GM19238 (cell line): ENCODE data around the gene PPP2R2C.

Experiments
- DNase-seq: peaks from one replicate; pipeline ENCODE4 v3.0.0; 2011; ENCODE audit warnings: low spot score; ENCODE audit not compliant: insufficient read length

The PPP2R2C gene

DNA sequence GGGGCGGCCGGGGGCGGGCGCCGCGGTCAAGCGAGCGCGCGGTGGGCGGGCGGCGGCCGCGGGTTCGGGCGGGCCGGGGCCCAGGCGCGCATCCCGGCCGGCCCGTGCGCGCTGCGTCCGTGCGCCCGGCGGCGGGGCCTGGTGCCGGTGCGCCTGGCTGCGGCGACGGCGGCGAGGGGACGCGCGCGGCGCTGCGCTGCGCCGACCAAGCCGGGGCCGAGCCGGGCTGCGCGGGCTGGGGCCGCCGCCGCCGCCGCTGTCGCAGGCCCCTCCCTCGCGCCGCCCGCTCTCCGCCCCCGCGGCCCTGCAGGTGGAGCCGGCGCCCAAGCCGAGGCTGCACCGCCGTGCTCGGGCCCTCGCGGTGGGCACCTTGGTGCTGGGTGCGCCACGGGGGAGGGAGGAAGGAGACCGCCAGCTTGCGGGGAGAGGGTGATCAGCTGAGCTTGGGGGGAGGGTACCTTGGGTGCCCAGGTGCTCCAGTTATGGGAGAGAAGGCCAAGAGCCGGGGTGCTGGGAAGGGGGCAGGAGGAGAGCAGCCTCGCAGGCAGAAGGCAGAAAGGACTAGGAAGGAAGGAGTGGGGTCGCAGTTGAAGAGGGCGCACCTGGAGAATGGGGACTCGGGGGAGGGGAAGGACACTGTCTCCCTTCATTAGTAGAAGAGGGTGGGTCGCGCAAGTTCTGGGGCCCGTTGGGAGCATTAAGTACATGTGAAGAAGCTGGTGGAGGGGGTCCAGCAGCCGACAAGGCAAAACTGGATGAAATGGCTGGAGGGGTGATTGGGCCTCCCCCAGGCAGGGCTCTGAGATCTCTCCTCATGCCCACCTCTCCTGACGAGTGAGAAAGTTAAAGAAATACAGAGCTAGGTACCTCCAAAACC is at the start of gene PPP2R2C:
Gene PPP2R2C, minus strand, starts transcription at position 228 of the 877 bp plus-strand sequence. CDS start 385 bp downstream, outside the sequence.
- DNase-seq, result no peak

- DNase-seq, result no peak
Measured at GRCh38 chr4:6520978-6521377, 48.6 kb upstream of the PPP2R2C start.

- no peak for DNase-seq
Measured at GRCh38 chr4:6520051-6520636, 47.7 kb upstream of the PPP2R2C start.

DNA sequence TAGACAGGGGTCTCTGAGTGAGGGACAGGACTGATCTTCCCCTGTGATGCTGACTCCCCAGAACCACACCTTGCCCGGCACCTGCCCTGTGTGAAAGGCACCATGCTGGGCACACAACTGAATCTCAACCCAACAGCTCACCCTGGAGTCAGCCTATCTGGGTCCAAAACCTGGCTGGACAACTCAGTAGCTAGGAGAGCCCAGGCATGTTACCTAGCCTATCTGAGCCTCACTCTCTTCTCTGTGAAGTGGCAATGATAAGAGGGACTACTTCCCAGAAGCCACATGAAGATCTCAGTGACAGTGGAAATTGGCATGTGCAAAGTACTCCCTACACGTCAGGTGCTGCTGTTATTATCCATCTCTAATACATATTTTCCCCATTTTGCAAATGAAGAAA is 44.8 kb upstream of the PPP2R2C start:
- no peak for DNase-seq

- DNase-seq, result no peak
Measured at GRCh38 chr4:6516762-6517161, 44.3 kb upstream of the PPP2R2C start.

GRCh38 chr4:6516281-6516680 is 43.9 kb upstream of the PPP2R2C start:
- DNase-seq, result no peak

- DNase-seq, result no peak
Measured at GRCh38 chr4:6513678-6514077, 41.3 kb upstream of the PPP2R2C start.

- DNase-seq, result no peak
Measured at GRCh38 chr4:6509587-6509986, 37.2 kb upstream of the PPP2R2C start.

- DNase-seq, result no peak
Measured at GRCh38 chr4:6507345-6507744, 34.9 kb upstream of the PPP2R2C start.

DNA sequence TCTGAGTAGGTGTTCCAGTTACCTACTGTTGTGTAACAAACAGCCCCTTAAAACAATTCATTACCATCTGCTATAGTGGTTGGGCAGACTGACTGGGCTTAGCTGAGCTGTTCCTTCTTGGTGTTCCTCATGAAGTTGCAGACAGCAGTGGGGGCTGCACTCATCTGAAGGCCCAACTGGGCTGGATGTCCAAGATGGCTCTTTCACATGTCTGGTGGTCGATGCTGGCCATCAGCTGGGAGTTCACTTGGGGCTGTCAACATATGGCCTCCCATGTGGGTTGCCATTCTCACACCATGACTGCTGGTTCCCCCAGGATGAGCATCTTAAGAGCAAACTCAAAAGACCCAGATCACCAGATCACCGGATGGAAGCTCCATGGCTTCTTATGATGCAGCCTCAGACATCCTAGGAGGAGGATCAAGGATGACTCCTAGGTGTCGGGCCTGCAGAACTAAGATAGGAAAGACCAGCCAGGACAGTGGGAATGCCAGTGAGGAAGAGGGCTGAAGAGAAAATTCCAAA is 34.3 kb upstream of the PPP2R2C start:
- no peak for DNase-seq

GRCh38 chr4:6504900-6505496 is 32.6 kb upstream of the PPP2R2C start:
- no peak for DNase-seq

DNA sequence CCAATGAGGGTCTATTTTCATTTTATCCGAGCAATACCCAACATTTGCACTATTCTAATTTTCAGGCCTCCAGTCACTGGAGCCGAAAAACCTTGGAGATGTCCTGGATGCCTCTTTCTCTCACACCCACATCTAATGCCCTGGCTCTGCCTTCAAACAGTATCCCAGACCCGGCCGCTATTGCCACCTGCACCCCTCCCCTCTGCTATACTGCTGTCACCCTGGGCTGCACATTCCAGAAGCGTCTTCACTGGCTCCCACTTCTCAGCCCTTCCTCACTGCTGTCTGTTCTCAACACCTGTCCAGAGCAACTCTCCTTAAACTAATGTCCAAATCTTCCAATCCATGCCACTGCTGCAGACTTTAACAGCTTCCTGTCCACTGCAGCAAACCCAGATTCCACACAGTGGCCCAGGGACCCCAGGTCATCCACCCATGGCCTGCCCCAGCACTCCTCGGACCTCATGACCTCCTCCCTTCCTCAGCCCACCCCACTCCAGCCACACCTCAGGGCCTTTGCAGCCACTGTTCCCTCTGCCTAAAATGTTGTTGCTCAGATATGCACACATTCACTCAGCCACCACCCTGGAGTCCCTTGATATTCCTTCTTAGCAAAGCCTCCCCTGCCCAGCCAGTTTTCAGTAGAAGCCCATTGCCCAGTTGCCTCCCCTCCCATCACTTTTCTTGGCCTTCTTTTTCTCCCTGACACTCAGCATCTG is 30.5 kb upstream of the PPP2R2C start:
- DNase-seq, result no peak

DNA sequence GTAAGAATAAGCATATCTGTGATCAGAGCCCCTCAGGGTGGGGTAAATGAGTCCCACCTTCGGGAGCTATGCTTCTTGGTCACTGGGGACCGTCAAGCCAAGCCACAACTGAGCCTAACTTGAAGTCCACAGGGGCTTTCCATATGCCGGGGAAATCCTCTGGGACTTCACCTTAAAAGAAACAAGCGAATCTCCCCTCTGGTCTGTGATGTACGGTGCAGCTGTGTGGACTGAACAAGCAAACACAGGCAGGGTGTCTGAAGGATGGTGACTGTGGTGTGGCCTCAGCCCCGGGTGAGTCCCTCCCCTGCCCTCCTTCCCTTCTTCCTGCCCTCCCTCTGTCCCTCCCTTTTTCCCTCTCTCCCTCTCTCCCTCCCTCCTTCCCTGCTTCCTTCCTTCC is 29.7 kb upstream of the PPP2R2C start:
- DNase-seq, result no peak

- DNase-seq, result no peak
Measured at GRCh38 chr4:6501171-6501570, 28.8 kb upstream of the PPP2R2C start.

DNA sequence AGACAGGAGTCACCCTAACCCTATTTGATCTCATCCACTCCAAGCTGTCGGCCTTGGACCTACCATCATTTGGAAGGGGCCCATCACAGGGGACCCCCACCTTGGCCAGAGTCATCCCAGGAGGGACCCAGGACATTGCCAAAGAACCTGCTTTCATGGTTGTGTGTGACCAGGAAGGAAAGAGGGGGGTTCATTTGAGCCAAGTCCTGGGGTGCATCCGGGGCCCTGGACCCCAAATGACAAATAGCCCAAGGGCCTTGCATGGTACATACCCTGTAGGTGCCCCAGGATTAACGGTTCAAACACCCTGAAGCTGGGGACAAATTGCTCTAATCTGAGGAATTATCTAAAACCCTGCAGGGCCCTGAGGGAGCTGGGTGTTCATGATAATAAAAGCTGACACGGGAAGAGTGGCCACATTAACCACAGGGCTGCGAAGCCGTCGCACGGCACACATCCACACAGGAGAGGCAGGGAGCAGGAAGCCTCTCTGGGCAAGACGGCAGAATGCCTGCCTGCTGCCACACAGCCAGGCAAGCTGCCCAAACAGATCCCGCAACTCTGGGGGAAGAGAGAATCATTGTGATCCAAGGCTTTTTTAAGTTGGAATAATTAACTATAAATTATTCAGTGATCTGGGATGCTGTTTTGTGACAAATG is 28.2 kb upstream of the PPP2R2C start:
- no peak for DNase-seq

DNA sequence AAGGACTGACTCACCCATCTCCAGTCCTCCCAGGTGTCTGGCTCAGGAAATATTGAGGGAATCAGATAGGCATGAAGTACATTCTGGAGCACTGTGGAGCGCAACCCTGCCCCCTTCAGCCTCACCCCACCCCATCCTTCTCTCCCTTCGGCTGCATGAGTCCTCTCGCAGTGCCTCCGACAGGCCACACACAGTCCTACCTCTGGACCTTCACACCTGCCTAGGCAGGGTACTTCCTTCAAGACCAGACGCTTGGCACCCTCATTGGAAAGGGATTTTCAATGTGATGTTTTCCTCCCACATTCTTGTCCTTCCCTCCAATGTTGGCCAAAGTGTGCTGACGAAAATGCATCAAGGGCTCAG is 26.8 kb upstream of the PPP2R2C start:
- no peak for DNase-seq

DNA sequence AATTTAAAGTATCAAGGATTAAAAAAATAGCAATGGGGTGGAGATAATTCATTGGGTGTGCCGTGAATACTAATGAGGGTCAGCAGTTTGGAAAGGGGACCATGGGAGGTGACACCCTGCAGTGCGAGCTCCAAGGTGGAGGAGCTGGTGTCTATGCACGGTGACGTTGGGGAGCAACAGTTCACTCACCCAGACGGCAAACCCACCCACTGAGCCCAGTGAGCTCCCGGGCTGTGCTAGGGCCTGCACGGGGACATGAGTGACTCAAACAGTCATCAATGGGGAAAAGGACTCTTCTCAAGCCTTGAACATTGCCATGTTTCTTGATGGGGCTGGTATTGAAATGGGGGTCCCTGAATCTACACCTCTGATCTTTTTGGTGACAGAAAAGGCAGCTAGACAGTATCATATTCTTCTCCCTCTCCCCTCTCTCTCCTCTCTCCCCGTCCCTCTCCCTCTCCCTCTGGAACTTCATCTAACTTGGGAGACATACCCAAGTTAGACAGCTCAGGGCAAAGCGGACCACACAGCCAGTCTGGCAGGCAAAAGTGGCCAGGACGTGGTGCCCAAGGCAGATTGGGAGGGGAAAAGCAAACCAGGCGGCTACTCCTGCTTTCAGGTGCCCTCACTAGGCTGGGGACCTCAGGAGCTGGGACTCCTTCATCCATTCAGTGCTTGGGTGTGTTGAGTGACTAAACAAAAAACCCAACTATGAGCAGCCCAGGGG is 26.3 kb upstream of the PPP2R2C start:
- no peak for DNase-seq

- DNase-seq, result no peak
Measured at GRCh38 chr4:6497796-6498195, 25.4 kb upstream of the PPP2R2C start.

- no peak for DNase-seq
Measured at GRCh38 chr4:6495736-6496135, 23.3 kb upstream of the PPP2R2C start.

- DNase-seq, result no peak
Measured at GRCh38 chr4:6495296-6495590, 22.8 kb upstream of the PPP2R2C start.
